Activated naive CD8-positive, alpha-beta T cell (primary cell): ENCODE data around the gene ZNF385C.

Source experiments
- H3K27ac Mint-ChIP-seq: one replicate; pipeline ENCODE4 v1.8.0; 2021; ENCODE audit warnings: mixed read lengths
- H3K27me3 Mint-ChIP-seq: one replicate; pipeline ENCODE4 v1.8.0; 2021; ENCODE audit warnings: mixed read lengths
- H3K36me3 Mint-ChIP-seq: one replicate; pipeline ENCODE4 v1.8.0; 2021; ENCODE audit warnings: mixed read lengths
- H3K4me1 Mint-ChIP-seq: one replicate; pipeline ENCODE4 v1.8.0; 2021; ENCODE audit warnings: low read depth, mixed read lengths
- H3K4me3 Mint-ChIP-seq: one replicate; pipeline ENCODE4 v1.8.0; 2021; ENCODE audit warnings: mild to moderate bottlenecking, mixed read lengths
- H3K9me3 Mint-ChIP-seq: one replicate; pipeline ENCODE4 v1.8.0; 2021; ENCODE audit warnings: low read depth, mixed read lengths

ZNF385C gene

GRCh38 chr17:42078396-42079043 is 19.8 kb downstream of the ZNF385C start:
- peaks cover 2% of the 10 kb centered on the region for H3K27me3 Mint-ChIP-seq

DNA sequence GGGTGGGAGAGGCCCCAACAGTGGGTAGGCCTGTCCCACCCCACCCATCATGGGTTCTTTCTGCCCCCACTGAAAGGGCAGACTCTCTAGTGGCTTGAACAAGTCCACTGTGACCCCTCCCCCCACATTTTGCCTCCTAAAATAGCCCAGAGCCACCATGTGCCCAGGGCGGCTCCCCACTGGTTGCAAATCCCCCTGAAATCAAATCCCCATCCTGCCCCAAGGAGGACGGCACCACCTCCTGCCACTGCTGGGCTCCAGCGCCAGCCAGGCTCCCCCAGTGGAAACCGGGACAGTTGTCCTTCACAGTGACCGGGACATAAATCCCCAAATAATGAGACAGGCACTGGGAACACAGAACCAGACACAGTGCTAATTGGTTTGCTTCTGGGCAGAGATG is 20.5 kb downstream of the ZNF385C start:
- no peaks in the 10 kb centered on the region for H3K9me3 Mint-ChIP-seq
- no peak overlapping the region for H3K27ac Mint-ChIP-seq
- peaks cover 2% of the 10 kb centered on the region for H3K27me3 Mint-ChIP-seq
- H3K4me3 Mint-ChIP-seq = no peak overlapping the region
- H3K36me3 Mint-ChIP-seq = no peaks in the 10 kb centered on the region
- H3K4me1 Mint-ChIP-seq = peaks cover 2% of the 10 kb centered on the region

More at GRCh38 chr17:42078396-42079043, 19.8 kb downstream of the ZNF385C start:
- Mint-ChIP-seq H3K27ac (no peak overlapping the region), H3K36me3 (no peaks in the 10 kb centered on the region), H3K4me3 (no peak overlapping the region), H3K4me1 (no peaks in the 10 kb centered on the region), H3K9me3 (no peaks in the 10 kb centered on the region)

- H3K9me3 Mint-ChIP-seq = no peaks in the 10 kb centered on the region
- H3K4me1 Mint-ChIP-seq = peaks cover 5% of the 10 kb centered on the region
- H3K27ac Mint-ChIP-seq = no peak overlapping the region
Observed at GRCh38 chr17:42076797-42077559, 21.3 kb downstream of the ZNF385C start.

DNA sequence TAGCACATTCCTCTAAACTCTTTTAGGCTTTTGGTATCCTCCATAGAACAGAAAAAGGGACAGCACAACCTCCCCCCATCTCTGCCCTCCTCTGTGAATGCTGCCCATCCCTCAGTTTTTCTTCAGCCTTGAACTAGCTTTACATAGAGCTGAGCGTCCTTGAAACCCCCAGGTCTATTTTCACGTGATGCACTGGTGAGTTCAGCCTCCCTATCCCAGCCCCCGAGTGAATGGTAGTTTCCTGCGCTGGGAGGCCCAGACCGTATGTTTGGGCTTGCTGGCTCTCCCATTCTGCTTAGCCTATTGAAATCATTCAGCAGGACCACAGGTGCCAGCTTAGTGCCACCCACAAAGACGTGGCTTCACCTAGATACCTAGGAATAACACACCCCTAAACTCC is 22.5 kb downstream of the ZNF385C start:
- Mint-ChIP-seq H3K27ac (no peak overlapping the region), H3K27me3 (peaks cover 2% of the 10 kb centered on the region), H3K36me3 (no peaks in the 10 kb centered on the region), H3K4me3 (no peak overlapping the region), H3K4me1 (peaks cover 7% of the 10 kb centered on the region), H3K9me3 (no peaks in the 10 kb centered on the region)

More at GRCh38 chr17:42076797-42077559, 21.3 kb downstream of the ZNF385C start:
- Mint-ChIP-seq H3K27me3 (peaks cover 2% of the 10 kb centered on the region), H3K36me3 (no peaks in the 10 kb centered on the region), H3K4me3 (no peak overlapping the region)

DNA sequence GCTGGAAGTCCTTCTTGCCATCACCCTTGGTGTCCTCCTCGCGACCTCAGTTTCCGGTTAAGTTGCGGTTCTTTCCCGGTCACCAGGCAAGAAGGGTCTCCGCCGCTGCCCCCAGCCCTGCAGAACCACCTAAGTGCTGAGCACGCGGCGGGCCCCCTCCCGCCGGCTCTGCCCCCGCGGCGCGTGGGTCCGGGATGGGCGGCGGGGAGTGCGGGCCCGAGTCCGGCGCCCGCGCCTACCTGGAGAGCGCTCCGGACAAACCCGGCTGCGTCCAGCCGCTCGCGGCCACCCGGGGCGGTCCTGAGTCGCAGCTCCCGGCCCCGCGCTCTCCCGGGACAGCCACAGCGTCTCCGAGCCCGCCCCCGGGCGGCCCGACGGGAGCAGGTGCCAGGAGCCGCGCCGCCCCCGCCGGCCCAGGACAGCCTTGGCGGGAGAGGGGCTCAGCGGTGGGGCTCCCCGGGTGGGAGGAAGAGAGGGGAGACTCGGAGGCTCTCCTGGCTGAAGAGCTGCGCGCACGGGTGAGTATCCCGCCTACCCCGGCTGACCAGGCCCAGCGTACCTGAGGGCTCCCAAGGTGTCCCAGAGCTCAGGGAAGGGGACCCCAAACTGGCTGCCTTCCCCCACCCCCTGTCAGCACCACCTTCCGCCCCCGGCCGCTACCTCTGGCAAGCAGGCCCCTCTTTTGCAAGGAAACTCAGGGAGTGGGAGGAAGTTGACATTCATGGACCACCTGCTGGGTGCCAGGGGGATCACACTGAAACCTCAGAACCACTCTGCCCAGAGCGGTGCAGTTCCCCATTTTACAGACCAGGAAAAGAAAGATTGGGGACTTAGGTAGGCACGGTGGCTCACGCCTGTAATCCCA is 25.7 kb downstream of the ZNF385C start:
- peak overlapping the region; percentile 83 for H3K4me3 Mint-ChIP-seq
- H3K9me3 Mint-ChIP-seq = no peaks in the 10 kb centered on the region
- H3K4me1 Mint-ChIP-seq = peaks cover 7% of the 10 kb centered on the region
- H3K27ac Mint-ChIP-seq = no peak overlapping the region
- no peaks in the 10 kb centered on the region for H3K36me3 Mint-ChIP-seq
- peaks cover 2% of the 10 kb centered on the region for H3K27me3 Mint-ChIP-seq

DNA sequence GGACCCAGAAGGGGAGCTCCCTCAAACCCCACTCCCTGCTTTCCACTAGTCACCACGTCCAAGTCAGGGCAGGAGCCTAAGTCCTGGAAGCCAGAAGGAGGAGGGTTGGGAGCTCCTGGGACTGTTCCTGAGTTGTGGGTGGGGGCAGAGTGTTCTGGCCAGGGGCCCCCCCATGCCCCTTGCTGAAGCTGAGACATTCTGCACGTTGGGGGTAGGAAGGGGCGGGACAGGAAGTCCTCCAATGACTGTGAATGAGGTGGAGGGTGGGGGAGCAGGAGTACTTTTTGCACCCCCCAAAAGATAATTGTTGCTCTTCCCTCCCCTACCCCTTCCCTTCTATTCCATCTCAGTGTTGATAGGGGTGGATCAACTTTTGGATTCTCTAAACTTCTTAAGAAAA is 26.5 kb downstream of the ZNF385C start:
- peak overlapping the region; percentile 54 for H3K27ac Mint-ChIP-seq
- no peaks in the 10 kb centered on the region for H3K36me3 Mint-ChIP-seq
- peak overlapping the region; percentile 83 for H3K4me3 Mint-ChIP-seq
- H3K4me1 Mint-ChIP-seq = peaks cover 7% of the 10 kb centered on the region
- H3K9me3 Mint-ChIP-seq = no peaks in the 10 kb centered on the region
- H3K27me3 Mint-ChIP-seq = peaks cover 2% of the 10 kb centered on the region

- Mint-ChIP-seq H3K27ac (no peak overlapping the region), H3K9me3 (no peaks in the 10 kb centered on the region), H3K4me3 (no peak overlapping the region), H3K36me3 (no peaks in the 10 kb centered on the region), H3K27me3 (peaks cover under 1% of the 10 kb centered on the region), H3K4me1 (peaks cover 22% of the 10 kb centered on the region)
Observed at GRCh38 chr17:42068979-42069378, 29.3 kb downstream of the ZNF385C start.

GRCh38 chr17:42067371-42068091 is 30.7 kb downstream of the ZNF385C start:
- H3K27ac Mint-ChIP-seq = no peak overlapping the region
- no peak overlapping the region for H3K4me3 Mint-ChIP-seq
- no peaks in the 10 kb centered on the region for H3K36me3 Mint-ChIP-seq
- no peaks in the 10 kb centered on the region for H3K9me3 Mint-ChIP-seq
- peaks cover 32% of the 10 kb centered on the region for H3K4me1 Mint-ChIP-seq
- H3K27me3 Mint-ChIP-seq = no peaks in the 10 kb centered on the region

GRCh38 chr17:42065201-42065600 is 33.1 kb downstream of the ZNF385C start:
- Mint-ChIP-seq H3K4me3 (no peak overlapping the region), H3K27ac (peak overlapping the region; percentile 70), H3K27me3 (no peaks in the 10 kb centered on the region), H3K36me3 (no peaks in the 10 kb centered on the region), H3K4me1 (peaks cover 27% of the 10 kb centered on the region), H3K9me3 (no peaks in the 10 kb centered on the region)

DNA sequence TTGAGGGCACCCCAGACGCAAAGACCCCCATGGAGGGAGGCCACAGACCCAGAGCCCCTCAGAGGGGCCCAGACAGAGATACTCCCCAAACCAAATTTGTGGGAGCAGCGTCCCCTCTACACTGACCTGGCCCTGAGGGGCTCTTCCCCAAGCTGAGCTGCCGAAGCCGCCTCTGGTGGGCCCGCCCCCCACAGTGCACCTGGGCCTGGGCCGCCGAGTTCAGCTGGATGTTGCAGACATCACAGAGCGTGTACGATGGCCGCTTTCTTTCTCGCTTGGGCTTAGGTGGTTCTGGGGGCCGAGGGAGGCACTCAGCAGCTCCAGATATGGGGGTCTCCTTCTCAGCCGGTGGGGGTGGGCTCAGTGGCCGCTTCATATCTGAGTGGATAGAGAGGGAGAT is 35.6 kb downstream of the ZNF385C start:
- H3K9me3 Mint-ChIP-seq = no peaks in the 10 kb centered on the region
- no peaks in the 10 kb centered on the region for H3K36me3 Mint-ChIP-seq
- H3K27ac Mint-ChIP-seq = no peak overlapping the region
- H3K4me3 Mint-ChIP-seq = no peak overlapping the region
- peaks cover 27% of the 10 kb centered on the region for H3K4me1 Mint-ChIP-seq
- no peaks in the 10 kb centered on the region for H3K27me3 Mint-ChIP-seq

GRCh38 chr17:42061646-42062487 is 36.4 kb downstream of the ZNF385C start:
- no peak overlapping the region for H3K27ac Mint-ChIP-seq
- H3K27me3 Mint-ChIP-seq = no peaks in the 10 kb centered on the region
- H3K9me3 Mint-ChIP-seq = no peaks in the 10 kb centered on the region
- H3K36me3 Mint-ChIP-seq = no peaks in the 10 kb centered on the region
- no peak overlapping the region for H3K4me3 Mint-ChIP-seq
- H3K4me1 Mint-ChIP-seq = peaks cover 27% of the 10 kb centered on the region

GRCh38 chr17:42060231-42060630 is 38.0 kb downstream of the ZNF385C start:
- Mint-ChIP-seq H3K4me3 (no peak overlapping the region), H3K27me3 (no peaks in the 10 kb centered on the region), H3K36me3 (no peaks in the 10 kb centered on the region), H3K9me3 (no peaks in the 10 kb centered on the region), H3K4me1 (peaks cover 25% of the 10 kb centered on the region), H3K27ac (no peak overlapping the region)

GRCh38 chr17:42059815-42060214 is 38.5 kb downstream of the ZNF385C start:
- H3K4me3 Mint-ChIP-seq = no peak overlapping the region
- no peaks in the 10 kb centered on the region for H3K36me3 Mint-ChIP-seq
- H3K27me3 Mint-ChIP-seq = peaks cover 2% of the 10 kb centered on the region
- no peaks in the 10 kb centered on the region for H3K9me3 Mint-ChIP-seq
- no peak overlapping the region for H3K27ac Mint-ChIP-seq
- H3K4me1 Mint-ChIP-seq = peaks cover 21% of the 10 kb centered on the region

DNA sequence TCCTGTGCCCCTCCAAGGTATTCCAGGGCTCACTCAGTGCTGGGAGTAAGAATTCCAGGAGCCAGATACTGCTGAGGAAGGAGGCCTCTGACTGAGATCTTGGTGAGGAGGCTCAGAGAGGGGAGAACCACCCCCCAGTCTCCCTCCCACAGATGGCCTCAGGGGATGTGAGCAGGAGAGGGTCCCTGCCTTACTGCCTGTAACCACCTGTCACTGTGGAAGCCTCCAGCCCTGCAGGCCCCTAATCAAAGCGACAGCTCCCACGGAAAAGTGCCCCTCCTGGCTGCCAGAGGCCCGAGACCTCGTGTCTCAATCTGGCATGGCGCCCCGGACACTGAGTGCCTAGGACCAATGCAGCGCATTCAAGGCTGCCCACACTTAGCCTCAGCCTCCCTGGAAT is 40.2 kb downstream of the ZNF385C start:
- Mint-ChIP-seq H3K27me3 (peaks cover 4% of the 10 kb centered on the region), H3K4me3 (no peak overlapping the region)

More for the DNA sequence above, 40.2 kb downstream of the ZNF385C start:
- no peak overlapping the region for H3K27ac Mint-ChIP-seq
- no peaks in the 10 kb centered on the region for H3K36me3 Mint-ChIP-seq
- no peaks in the 10 kb centered on the region for H3K9me3 Mint-ChIP-seq
- H3K4me1 Mint-ChIP-seq = peaks cover 3% of the 10 kb centered on the region
